Keratinocyte (primary cell): ENCODE data around the gene MAGEA4. TPM values are rescaled to one million over a fixed set of nuclear protein-coding genes. Genes with fewer than 3 reads are reported as not detected.
A peak's percentile ranks its signal among the peaks of the same experiment; 100 is the strongest.

Source experiments
- DNase-seq: peaks from one replicate; pipeline ENCODE4 v3.0.0-alpha.2; 2011; ENCODE audit warnings: low read depth, missing footprints, low spot score
- FAIRE-seq: peaks from 2 replicates; lab custom pipeline; 2011; peaks lifted over from hg19 to GRCh38; lab: Jason Lieb, UNC
- H2AFZ ChIP-seq: 2 replicates; pipeline ENCODE4 v1.6.0; 2012; ENCODE audit warnings: low read length, control low read depth, inconsistent platforms; ENCODE audit not compliant: control insufficient read depth
- H3K27ac ChIP-seq: 2 replicates; pipeline ENCODE4 v1.5.1; 2011; ENCODE audit warnings: low read length; ENCODE audit not compliant: control insufficient read depth, insufficient read depth
- H3K27me3 ChIP-seq: 3 replicates; pipeline ENCODE4 v1.6.0; 2011; ENCODE audit warnings: low read length; ENCODE audit not compliant: control insufficient read depth, insufficient read depth; ENCODE audit errors: extremely low read depth
- H3K36me3 ChIP-seq, 2 experiments: 2 replicates in 1 of 2; 3 replicates in 1 of 2; pipeline ENCODE4 v1.5.1; 2011; ENCODE audit warnings: low read length in 2 of 2, mild to moderate bottlenecking in 1 of 2; ENCODE audit not compliant: control insufficient read depth in 2 of 2, insufficient read depth in 2 of 2; ENCODE audit errors: extremely low read depth in 1 of 2
- H3K4me1 ChIP-seq: 3 replicates; pipeline ENCODE4 v1.5.1; 2011; ENCODE audit warnings: low read length; ENCODE audit not compliant: control insufficient read depth, insufficient read depth; ENCODE audit errors: extremely low read depth
- H3K4me2 ChIP-seq: 3 replicates; pipeline ENCODE4 v1.6.0; 2011; ENCODE audit warnings: low read depth, low read length; ENCODE audit not compliant: control insufficient read depth, insufficient read depth; ENCODE audit errors: extremely low read depth
- H3K4me3 ChIP-seq, 3 experiments: fragments of 200-600 bp in 1 of 3; sonication (generic) in 1 of 3; 2 replicates in 2 of 3; 3 replicates in 1 of 3; pipeline ENCODE4 v1.5.1; 2011 to 2016; ENCODE audit warnings: low read length in 3 of 3, mild to moderate bottlenecking in 3 of 3, control low read depth in 2 of 3, inconsistent platforms in 1 of 3, low read depth in 1 of 3, mixed read lengths in 1 of 3, mixed run types in 1 of 3, moderate library complexity in 1 of 3; ENCODE audit not compliant: control insufficient read depth in 2 of 3, insufficient read depth in 2 of 3; ENCODE audit errors: extremely low read depth in 1 of 3
- H3K79me2 ChIP-seq: 2 replicates; pipeline ENCODE4 v1.6.0; 2012; ENCODE audit warnings: low read length; ENCODE audit not compliant: control insufficient read depth, insufficient read depth
- H3K9ac ChIP-seq: 3 replicates; pipeline ENCODE4 v1.6.0; 2011; ENCODE audit warnings: low read length; ENCODE audit not compliant: control insufficient read depth, insufficient read depth; ENCODE audit errors: extremely low read depth
- H3K9me1 ChIP-seq: 3 replicates; pipeline ENCODE4 v1.6.0; 2011; ENCODE audit warnings: low read length; ENCODE audit not compliant: control insufficient read depth, insufficient read depth; ENCODE audit errors: extremely low read depth
- H3K9me3 ChIP-seq: 2 replicates; pipeline ENCODE4 v1.5.1; 2012; ENCODE audit warnings: low read depth, low read length; ENCODE audit not compliant: control insufficient read depth
- H4K20me1 ChIP-seq: 3 replicates; pipeline ENCODE4 v1.6.0; 2011; ENCODE audit warnings: low read length; ENCODE audit not compliant: control insufficient read depth, insufficient read depth; ENCODE audit errors: extremely low read depth
- EZH2 ChIP-seq: IDR thresholded peaks from one replicate; pipeline ENCODE4 v1.6.1; 2012; ENCODE audit warnings: inconsistent platforms, mild to moderate bottlenecking, low read length, moderate library complexity
- dilution Hi-C: fragments of 300-500 bp; cut with MboI; formaldehyde crosslinking; loops from one replicate; pipeline ENCODE4 v1.7.0; 2020; ENCODE audit warnings: low sequenced_read_pairs; ENCODE audit not compliant: extremely low pct_ligation_motif_present
- polyA plus RNA-seq, 5 experiments: library from polyadenylated mRNA; depleted of rRNA in 3 of 5; stranded (reverse) in 3 of 5; stranded (forward) in 1 of 5; unstranded in 1 of 5; fragments of >200 nt; gene quantifications; 1 replicate in 1 of 5; 2 replicates in 3 of 5; 3 replicates in 1 of 5; pipeline versions ENCODE4 v1.2.1 to v1.2.3, GENCODE V29; 2011 to 2012; ENCODE audit warnings: missing spikeins in 2 of 5, low read depth in 1 of 5, low replicate concordance in 1 of 5
- TF ChIP-seq, protein P1 (sequence below), 3 experiments: IDR thresholded peaks in 1 of 3; conservative IDR thresholded peaks in 1 of 3; optimal IDR thresholded peaks in 1 of 3; 2 replicates in 2 of 3; 3 replicates in 1 of 3; pipeline versions ENCODE3 to v1.5.1; 2011; ENCODE audit warnings: low read length in 3 of 3, mild to moderate bottlenecking in 3 of 3, moderate library complexity in 2 of 3, control low read depth in 1 of 3, inconsistent platforms in 1 of 3; ENCODE audit not compliant: insufficient read depth in 2 of 3; ENCODE audit errors: extremely low read depth in 1 of 3

MAGEA4 gene
- polyA plus RNA-seq, 1 donor (not counting 4 experiments of a cell fraction or from before 2014, with no cell fraction given), result not detected

DNA sequence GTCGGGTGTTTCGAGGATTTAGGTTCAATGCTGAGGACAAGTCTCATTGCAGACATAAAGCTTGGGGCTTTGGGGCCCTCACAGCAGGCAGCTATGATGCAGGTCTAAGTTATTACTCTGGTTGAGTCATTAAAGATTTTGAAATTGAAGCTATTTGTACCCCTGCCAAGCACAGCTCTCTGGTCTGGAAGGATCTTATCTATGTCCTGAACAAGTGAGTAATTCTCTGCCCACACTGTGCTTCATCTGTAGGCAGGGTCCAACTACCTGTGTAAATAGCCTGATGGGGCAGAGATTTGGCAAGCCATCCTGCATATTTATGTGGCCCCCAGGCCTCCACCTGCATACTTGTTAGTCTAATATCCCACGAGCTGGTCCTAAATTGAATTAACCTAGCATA, 41.4 kb upstream of the MAGEA4 start:
- Histone ChIP-seq H3K79me2 (no peaks in the 10 kb centered on the region), H3K4me1 (peaks cover 11% of the 10 kb centered on the region), H3K9me1 (no peaks in the 10 kb centered on the region), H2AFZ (no peak overlapping the region), H3K27me3 (no peaks in the 10 kb centered on the region), H4K20me1 (no peaks in the 10 kb centered on the region), H3K9me3 (no peaks in the 10 kb centered on the region), H3K36me3 (no peaks in the 10 kb centered on the region), H3K27ac (peak overlapping the region; percentile 73), H3K4me2 (peak overlapping the region; percentile 60), H3K4me3 (no peak overlapping the region), H3K9ac (no peak overlapping the region)
- dilution Hi-C loops, result no loop called here
- peak; percentile 70 for FAIRE-seq
- no peak for DNase-seq
- TF ChIP-seq, protein P1, sequence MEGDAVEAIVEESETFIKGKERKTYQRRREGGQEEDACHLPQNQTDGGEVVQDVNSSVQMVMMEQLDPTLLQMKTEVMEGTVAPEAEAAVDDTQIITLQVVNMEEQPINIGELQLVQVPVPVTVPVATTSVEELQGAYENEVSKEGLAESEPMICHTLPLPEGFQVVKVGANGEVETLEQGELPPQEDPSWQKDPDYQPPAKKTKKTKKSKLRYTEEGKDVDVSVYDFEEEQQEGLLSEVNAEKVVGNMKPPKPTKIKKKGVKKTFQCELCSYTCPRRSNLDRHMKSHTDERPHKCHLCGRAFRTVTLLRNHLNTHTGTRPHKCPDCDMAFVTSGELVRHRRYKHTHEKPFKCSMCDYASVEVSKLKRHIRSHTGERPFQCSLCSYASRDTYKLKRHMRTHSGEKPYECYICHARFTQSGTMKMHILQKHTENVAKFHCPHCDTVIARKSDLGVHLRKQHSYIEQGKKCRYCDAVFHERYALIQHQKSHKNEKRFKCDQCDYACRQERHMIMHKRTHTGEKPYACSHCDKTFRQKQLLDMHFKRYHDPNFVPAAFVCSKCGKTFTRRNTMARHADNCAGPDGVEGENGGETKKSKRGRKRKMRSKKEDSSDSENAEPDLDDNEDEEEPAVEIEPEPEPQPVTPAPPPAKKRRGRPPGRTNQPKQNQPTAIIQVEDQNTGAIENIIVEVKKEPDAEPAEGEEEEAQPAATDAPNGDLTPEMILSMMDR (optimal IDR thresholded peaks at IDR 0.05 in 1 of 3, IDR thresholded peaks at IDR 0.05 in 1 of 3, conservative IDR thresholded peaks at IDR 0.05 in 1 of 3; ENCODE audit: extremely low read depth in 1 of 3, insufficient read depth in 2 of 3, low read length in 3 of 3), result no peak
- no peak for TF ChIP-seq EZH2

DNA sequence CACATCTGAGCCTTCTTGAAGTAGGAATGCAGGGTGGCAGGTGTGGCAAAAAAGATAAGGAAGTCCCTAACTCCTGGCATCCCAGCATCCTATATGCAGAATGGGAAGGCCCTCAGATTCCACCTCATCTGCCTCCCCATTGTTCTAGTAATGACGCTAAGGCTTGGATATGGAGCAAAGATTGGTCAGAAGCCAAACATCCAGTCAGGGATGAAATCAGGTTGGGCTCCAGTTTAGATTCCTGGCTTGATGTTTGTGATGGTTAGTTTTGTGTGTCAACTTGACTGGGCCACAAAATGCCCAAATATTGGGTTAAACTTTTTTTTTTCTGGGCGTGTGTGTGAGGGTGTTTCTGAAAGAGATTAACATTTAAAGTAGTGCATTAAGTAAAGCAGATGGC, 39.6 kb upstream of the MAGEA4 start:
- H3K4me3 ChIP-seq, result no peak overlapping the region
- TF ChIP-seq EZH2, result no peak
- TF ChIP-seq, protein P1 (optimal IDR thresholded peaks at IDR 0.05 in 1 of 3, IDR thresholded peaks at IDR 0.05 in 1 of 3, conservative IDR thresholded peaks at IDR 0.05 in 1 of 3; ENCODE audit: extremely low read depth in 1 of 3, insufficient read depth in 2 of 3, low read length in 3 of 3), result no peak
- dilution Hi-C loops, result no loop called here
- H3K9ac ChIP-seq, result no peak overlapping the region
- H3K9me1 ChIP-seq, result no peaks in the 10 kb centered on the region
- no peak for FAIRE-seq
- H3K27ac ChIP-seq, result no peak overlapping the region
- H3K36me3 ChIP-seq, result no peaks in the 10 kb centered on the region
- no peaks in the 10 kb centered on the region for H3K9me3 ChIP-seq
- H2AFZ ChIP-seq, result no peak overlapping the region
- H4K20me1 ChIP-seq, result no peaks in the 10 kb centered on the region
- DNase-seq, result no peak
- peaks cover 11% of the 10 kb centered on the region for H3K4me1 ChIP-seq
- no peak overlapping the region for H3K4me2 ChIP-seq
- H3K79me2 ChIP-seq, result no peaks in the 10 kb centered on the region
- no peaks in the 10 kb centered on the region for H3K27me3 ChIP-seq
